Measurements from ENCODE around the gene ANXA5.
A peak's percentile ranks its signal among the peaks of the same experiment; 100 is the strongest.

The ANXA5 gene

DNA sequence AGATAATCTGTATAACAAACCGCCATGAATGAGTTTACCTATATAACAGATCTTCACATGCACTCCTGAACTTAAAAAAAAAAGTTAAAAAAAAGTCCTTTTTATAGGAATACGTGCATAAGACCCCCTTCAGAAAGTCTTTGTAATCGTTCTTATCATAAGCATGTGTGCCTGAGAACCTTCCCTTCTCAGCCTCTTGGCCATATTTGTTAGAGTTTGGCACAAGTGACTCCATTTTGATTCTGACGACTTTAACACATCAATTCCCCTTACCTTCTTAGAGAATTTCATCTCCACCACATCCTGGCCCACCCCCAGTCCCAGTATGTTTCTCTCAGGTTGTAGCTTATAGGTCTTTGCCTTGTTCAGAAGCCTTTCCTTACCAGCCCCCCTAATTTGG lies 16.0 kb upstream of the ANXA5 start:
- TF ChIP-seq, protein P1, sequence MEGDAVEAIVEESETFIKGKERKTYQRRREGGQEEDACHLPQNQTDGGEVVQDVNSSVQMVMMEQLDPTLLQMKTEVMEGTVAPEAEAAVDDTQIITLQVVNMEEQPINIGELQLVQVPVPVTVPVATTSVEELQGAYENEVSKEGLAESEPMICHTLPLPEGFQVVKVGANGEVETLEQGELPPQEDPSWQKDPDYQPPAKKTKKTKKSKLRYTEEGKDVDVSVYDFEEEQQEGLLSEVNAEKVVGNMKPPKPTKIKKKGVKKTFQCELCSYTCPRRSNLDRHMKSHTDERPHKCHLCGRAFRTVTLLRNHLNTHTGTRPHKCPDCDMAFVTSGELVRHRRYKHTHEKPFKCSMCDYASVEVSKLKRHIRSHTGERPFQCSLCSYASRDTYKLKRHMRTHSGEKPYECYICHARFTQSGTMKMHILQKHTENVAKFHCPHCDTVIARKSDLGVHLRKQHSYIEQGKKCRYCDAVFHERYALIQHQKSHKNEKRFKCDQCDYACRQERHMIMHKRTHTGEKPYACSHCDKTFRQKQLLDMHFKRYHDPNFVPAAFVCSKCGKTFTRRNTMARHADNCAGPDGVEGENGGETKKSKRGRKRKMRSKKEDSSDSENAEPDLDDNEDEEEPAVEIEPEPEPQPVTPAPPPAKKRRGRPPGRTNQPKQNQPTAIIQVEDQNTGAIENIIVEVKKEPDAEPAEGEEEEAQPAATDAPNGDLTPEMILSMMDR (IDR thresholded peaks at IDR 0.05; ENCODE audit: borderline replicate concordance, control extremely low read depth, extremely low read depth, insufficient read depth, missing control alignments): no peak
- in situ Hi-C loops (cut with MboI; ENCODE audit: low sequenced_read_pairs, unreplicated experiment): no loop called here
- no peak for DNase-seq (ENCODE audit: low spot score)

DNA sequence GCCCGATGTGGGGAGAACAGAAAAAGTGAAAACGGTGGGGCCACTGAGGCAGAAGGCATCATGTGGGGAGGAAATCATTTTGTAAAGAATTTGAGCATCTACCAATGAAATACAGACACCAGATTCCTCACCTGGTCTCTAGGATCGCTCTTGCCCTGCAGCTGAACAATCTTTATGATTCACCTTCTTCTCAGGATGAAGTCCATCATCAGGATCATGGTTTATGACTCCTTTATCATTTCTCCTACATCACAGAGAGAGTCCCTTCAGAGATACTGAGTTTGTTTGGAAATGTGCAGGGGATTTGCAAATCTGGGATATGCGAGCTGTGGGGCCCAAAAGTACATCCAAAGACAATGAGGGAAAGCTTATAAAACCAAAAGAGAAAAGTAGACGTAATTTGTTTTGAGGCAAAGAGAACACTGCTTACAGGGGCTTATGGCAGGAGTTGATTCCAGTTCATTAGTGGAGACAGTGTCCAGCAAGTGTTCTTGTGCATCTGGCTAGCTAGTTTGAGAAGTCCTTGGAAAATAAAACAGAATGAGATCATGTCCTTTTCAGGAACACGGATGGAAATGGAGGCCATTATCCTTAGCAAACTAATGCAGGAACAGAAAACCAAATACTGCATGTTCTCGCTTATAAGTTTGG lies 15.3 kb upstream of the ANXA5 start:
- DNase-seq (ENCODE audit: low spot score): no peak
- TF ChIP-seq, protein P1 (IDR thresholded peaks at IDR 0.05; ENCODE audit: borderline replicate concordance, control extremely low read depth, extremely low read depth, insufficient read depth, missing control alignments): no peak
- in situ Hi-C loops (cut with MboI; ENCODE audit: low sequenced_read_pairs, unreplicated experiment): no loop called here

- peak; percentile 64 for DNase-seq (ENCODE audit: low spot score)
- in situ Hi-C loops (cut with MboI; ENCODE audit: low sequenced_read_pairs, unreplicated experiment): no loop called here
- TF ChIP-seq, protein P1 (IDR thresholded peaks at IDR 0.05; ENCODE audit: borderline replicate concordance, control extremely low read depth, extremely low read depth, insufficient read depth, missing control alignments): no peak
Measured at GRCh38 chr4:121711263-121712000, 14.7 kb upstream of the ANXA5 start.

DNA sequence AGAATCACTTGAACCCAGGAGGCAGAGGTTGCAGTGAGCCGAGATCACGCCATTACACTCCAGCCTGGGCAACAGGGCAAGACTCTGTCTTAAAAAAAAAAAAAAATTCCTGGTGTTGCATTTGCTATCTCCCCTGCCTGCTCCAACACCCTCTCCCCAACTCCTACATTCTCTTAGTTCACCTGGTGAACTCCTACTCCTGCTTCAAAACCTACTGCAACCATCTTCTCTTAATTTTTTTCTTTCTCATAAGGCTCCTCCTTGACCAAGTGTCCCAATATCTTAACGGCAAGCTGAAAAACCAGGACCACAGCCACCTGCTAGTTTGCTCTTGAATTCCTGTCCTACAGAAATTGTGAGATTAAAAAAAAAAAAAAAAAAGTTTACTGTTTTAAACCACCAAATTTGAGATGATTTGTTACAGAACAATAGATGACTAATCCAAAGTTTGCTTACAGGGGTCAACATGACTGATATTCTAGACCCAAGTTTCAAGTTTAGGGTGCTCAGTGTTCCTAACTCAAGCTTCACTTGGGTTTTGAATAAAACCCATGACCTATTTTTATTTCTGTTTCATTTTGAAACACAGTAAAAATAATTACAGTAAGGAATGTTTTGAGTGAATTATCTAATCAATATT lies 13.1 kb upstream of the ANXA5 start:
- no peak for DNase-seq (ENCODE audit: low spot score)
- in situ Hi-C loops (cut with MboI; ENCODE audit: low sequenced_read_pairs, unreplicated experiment): no loop called here
- TF ChIP-seq, protein P1 (IDR thresholded peaks at IDR 0.05; ENCODE audit: borderline replicate concordance, control extremely low read depth, extremely low read depth, insufficient read depth, missing control alignments): no peak

DNA sequence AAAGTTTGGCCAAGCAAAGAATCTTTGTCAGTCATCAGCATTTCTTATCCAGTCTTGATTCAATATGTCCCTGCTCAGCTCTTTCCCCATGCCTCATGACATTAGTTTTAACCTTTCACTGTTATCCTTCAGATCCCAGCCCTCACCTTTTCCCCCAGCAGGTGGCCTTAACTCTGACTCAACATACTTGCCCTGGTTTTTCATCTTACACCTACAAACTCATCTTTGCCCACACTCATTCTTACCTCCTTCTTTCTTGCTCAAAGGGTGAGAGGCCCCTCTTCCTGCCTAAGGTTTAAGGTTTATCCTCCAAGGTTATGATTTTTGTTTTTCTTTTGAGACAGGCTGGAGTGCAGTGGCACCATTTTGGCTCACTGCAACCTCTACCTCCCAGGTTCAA lies 10.6 kb upstream of the ANXA5 start:
- in situ Hi-C loops (cut with MboI; ENCODE audit: low sequenced_read_pairs, unreplicated experiment): no loop called here
- no peak for DNase-seq (ENCODE audit: low spot score)
- TF ChIP-seq, protein P1 (IDR thresholded peaks at IDR 0.05; ENCODE audit: borderline replicate concordance, control extremely low read depth, extremely low read depth, insufficient read depth, missing control alignments): no peak

DNA sequence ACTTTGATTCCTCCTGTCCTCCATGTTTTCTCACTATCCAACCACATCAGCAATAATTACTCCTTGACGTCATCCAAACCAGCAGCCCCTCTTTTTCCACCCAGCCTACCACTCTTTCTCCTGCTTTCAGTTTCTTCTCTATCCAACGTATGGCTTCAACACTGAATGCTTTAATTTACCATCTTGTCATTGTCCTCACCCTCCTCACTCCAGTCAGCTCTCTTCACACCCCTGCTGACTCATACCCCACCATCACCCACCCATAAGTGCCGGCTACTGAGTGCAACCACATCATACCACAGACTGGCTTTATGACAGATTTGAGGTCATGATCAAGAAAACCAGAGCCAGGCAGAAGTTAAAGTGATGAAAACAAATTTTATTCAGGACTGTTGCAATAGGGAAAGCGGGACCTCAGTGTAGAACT lies 9.8 kb upstream of the ANXA5 start:
- DNase-seq (ENCODE audit: low spot score): no peak
- TF ChIP-seq, protein P1 (IDR thresholded peaks at IDR 0.05; ENCODE audit: borderline replicate concordance, control extremely low read depth, extremely low read depth, insufficient read depth, missing control alignments): no peak
- in situ Hi-C loops (cut with MboI; ENCODE audit: low sequenced_read_pairs, unreplicated experiment): no loop called here

Measured in GM13976 (cell line).